H1 (cell line): ENCODE data around the gene SERPING1. TPM values are rescaled to one million over a fixed set of nuclear protein-coding genes. Genes with fewer than 3 reads are reported as not detected.

Experiments
- CREB1 ChIP-seq: IDR thresholded peaks from 2 replicates; pipeline ENCODE4 v1.6.1; 2012; ENCODE audit warnings: inconsistent platforms
- EGR1 ChIP-seq: IDR thresholded peaks from 2 replicates; pipeline ENCODE4 v1.6.1; 2011; ENCODE audit warnings: low read depth, low read length, borderline replicate concordance
- GABPA ChIP-seq: IDR thresholded peaks from 2 replicates; pipeline ENCODE4 v1.6.1; 2011; ENCODE audit warnings: mild to moderate bottlenecking, low read length, moderate library complexity, borderline replicate concordance; ENCODE audit not compliant: insufficient read depth
- HDAC2 ChIP-seq, 2 experiments: fragments of 300-600 bp in 1 of 2; sonication (generic) in 1 of 2; IDR thresholded peaks; 2 replicates each; pipeline ENCODE4 v1.6.1; 2011 to 2012; ENCODE audit warnings: low read depth in 2 of 2, low read length in 2 of 2, mild to moderate bottlenecking in 2 of 2, moderate library complexity in 2 of 2, borderline replicate concordance in 1 of 2, inconsistent platforms in 1 of 2
- HDAC6 ChIP-seq: IDR thresholded peaks from one replicate; pipeline ENCODE4 v1.7.1; 2012; ENCODE audit warnings: low read depth, mild to moderate bottlenecking, inconsistent platforms, low read length, moderate library complexity
- MAFK ChIP-seq: IDR thresholded peaks from 2 replicates; pipeline ENCODE4 v1.6.1; 2012; ENCODE audit warnings: low read depth, mild to moderate bottlenecking, improper control_type of control experiment, low read length
- NANOG ChIP-seq: IDR thresholded peaks from 2 replicates; pipeline ENCODE4 v1.6.1; 2011; ENCODE audit warnings: low read length, low read depth, mild to moderate bottlenecking, inconsistent platforms; ENCODE audit not compliant: insufficient read depth, poor library complexity, severe bottlenecking
- POLR2A ChIP-seq, 2 experiments: IDR thresholded peaks; 1 replicate in 1 of 2; 2 replicates in 1 of 2; pipeline ENCODE4 v1.6.1; 2011; ENCODE audit warnings: low read depth in 2 of 2, low read length in 2 of 2, mild to moderate bottlenecking in 2 of 2; ENCODE audit errors: control extremely low read depth in 1 of 2
- SIX5 ChIP-seq: IDR thresholded peaks from 2 replicates; pipeline ENCODE4 v1.6.1; 2011; ENCODE audit warnings: mild to moderate bottlenecking, low read depth, low read length
- SP1 ChIP-seq: IDR thresholded peaks from 2 replicates; pipeline ENCODE4 v1.6.1; 2011; ENCODE audit warnings: low read depth, low read length
- polyA plus RNA-seq, 7 experiments: library from polyadenylated mRNA; depleted of rRNA in 3 of 7; stranded (reverse) in 5 of 7; unstranded in 2 of 7; fragments of >200 nt in 5 of 7; fragments of 200-250 nt in 2 of 7; gene quantifications; 1 replicate in 5 of 7; 2 replicates in 1 of 7; 4 replicates in 1 of 7; pipeline versions ENCODE4 v1.2.1 to v1.2.3, GENCODE V29; 2011 to 2013; ENCODE audit warnings: missing spikeins in 2 of 7, mixed read lengths in 2 of 7
- total RNA-seq: library from RNA; stranded (reverse); fragmentation: NEBNext Ultra II Directional; extraction: Animal tissue kit (Norgen Biotek cat#: 25700); gene quantifications from 2 replicates; pipeline ENCODE4 v1.2.1, GENCODE V29; 2021
- TF ChIP-seq, protein P1 (sequence below): fragments of 300-600 bp; sonication (generic); IDR thresholded peaks from 2 replicates; pipeline ENCODE4 v1.7.1; 2012; ENCODE audit warnings: low read length, moderate library complexity, mild to moderate bottlenecking, inconsistent platforms; ENCODE audit not compliant: insufficient replicate concordance
- TF ChIP-seq, protein P2 (sequence below): IDR thresholded peaks from 2 replicates; pipeline ENCODE4 v1.6.1; 2012; ENCODE audit warnings: inconsistent platforms

Gene SERPING1
- total and polyA plus RNA-seq, 2 of the 8 experiments (the other 6 are each of a cell fraction or from before 2014, with no cell fraction given): 50.9 to 54.8 TPM

DNA sequence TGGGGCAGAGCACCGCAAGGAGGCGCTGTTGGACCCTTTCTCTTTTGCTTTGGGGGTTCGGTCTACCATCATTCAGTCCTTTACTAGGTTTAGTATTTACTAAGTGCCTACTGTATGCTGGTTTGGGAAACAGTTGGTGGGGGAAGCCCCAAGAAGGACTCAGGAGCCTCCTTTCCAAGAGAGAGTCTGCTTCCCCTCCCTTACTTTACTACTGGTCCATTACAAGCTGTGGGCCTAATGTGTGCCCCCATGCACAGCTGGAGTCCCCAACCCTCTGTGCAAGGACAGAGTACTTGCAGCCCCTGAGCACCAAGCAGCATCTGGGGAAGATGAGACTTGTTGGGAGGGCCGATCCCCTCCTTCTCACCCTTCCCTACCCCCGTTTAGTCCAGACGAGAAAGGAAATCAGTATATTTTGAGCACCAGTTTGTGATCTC lies 29.1 kb upstream of the SERPING1 start (continued):
- TF ChIP-seq, protein P1, sequence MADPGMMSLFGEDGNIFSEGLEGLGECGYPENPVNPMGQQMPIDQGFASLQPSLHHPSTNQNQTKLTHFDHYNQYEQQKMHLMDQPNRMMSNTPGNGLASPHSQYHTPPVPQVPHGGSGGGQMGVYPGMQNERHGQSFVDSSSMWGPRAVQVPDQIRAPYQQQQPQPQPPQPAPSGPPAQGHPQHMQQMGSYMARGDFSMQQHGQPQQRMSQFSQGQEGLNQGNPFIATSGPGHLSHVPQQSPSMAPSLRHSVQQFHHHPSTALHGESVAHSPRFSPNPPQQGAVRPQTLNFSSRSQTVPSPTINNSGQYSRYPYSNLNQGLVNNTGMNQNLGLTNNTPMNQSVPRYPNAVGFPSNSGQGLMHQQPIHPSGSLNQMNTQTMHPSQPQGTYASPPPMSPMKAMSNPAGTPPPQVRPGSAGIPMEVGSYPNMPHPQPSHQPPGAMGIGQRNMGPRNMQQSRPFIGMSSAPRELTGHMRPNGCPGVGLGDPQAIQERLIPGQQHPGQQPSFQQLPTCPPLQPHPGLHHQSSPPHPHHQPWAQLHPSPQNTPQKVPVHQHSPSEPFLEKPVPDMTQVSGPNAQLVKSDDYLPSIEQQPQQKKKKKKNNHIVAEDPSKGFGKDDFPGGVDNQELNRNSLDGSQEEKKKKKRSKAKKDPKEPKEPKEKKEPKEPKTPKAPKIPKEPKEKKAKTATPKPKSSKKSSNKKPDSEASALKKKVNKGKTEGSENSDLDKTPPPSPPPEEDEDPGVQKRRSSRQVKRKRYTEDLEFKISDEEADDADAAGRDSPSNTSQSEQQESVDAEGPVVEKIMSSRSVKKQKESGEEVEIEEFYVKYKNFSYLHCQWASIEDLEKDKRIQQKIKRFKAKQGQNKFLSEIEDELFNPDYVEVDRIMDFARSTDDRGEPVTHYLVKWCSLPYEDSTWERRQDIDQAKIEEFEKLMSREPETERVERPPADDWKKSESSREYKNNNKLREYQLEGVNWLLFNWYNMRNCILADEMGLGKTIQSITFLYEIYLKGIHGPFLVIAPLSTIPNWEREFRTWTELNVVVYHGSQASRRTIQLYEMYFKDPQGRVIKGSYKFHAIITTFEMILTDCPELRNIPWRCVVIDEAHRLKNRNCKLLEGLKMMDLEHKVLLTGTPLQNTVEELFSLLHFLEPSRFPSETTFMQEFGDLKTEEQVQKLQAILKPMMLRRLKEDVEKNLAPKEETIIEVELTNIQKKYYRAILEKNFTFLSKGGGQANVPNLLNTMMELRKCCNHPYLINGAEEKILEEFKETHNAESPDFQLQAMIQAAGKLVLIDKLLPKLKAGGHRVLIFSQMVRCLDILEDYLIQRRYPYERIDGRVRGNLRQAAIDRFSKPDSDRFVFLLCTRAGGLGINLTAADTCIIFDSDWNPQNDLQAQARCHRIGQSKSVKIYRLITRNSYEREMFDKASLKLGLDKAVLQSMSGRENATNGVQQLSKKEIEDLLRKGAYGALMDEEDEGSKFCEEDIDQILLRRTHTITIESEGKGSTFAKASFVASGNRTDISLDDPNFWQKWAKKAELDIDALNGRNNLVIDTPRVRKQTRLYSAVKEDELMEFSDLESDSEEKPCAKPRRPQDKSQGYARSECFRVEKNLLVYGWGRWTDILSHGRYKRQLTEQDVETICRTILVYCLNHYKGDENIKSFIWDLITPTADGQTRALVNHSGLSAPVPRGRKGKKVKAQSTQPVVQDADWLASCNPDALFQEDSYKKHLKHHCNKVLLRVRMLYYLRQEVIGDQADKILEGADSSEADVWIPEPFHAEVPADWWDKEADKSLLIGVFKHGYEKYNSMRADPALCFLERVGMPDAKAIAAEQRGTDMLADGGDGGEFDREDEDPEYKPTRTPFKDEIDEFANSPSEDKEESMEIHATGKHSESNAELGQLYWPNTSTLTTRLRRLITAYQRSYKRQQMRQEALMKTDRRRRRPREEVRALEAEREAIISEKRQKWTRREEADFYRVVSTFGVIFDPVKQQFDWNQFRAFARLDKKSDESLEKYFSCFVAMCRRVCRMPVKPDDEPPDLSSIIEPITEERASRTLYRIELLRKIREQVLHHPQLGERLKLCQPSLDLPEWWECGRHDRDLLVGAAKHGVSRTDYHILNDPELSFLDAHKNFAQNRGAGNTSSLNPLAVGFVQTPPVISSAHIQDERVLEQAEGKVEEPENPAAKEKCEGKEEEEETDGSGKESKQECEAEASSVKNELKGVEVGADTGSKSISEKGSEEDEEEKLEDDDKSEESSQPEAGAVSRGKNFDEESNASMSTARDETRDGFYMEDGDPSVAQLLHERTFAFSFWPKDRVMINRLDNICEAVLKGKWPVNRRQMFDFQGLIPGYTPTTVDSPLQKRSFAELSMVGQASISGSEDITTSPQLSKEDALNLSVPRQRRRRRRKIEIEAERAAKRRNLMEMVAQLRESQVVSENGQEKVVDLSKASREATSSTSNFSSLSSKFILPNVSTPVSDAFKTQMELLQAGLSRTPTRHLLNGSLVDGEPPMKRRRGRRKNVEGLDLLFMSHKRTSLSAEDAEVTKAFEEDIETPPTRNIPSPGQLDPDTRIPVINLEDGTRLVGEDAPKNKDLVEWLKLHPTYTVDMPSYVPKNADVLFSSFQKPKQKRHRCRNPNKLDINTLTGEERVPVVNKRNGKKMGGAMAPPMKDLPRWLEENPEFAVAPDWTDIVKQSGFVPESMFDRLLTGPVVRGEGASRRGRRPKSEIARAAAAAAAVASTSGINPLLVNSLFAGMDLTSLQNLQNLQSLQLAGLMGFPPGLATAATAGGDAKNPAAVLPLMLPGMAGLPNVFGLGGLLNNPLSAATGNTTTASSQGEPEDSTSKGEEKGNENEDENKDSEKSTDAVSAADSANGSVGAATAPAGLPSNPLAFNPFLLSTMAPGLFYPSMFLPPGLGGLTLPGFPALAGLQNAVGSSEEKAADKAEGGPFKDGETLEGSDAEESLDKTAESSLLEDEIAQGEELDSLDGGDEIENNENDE: no peak
- TF ChIP-seq, protein P2, sequence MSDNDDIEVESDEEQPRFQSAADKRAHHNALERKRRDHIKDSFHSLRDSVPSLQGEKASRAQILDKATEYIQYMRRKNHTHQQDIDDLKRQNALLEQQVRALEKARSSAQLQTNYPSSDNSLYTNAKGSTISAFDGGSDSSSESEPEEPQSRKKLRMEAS: no peak
- TF ChIP-seq NANOG (no peak), MAFK (no peak), POLR2A (IDR thresholded peaks at IDR 0.05; ENCODE audit: control extremely low read depth in 1 of 2, low read depth in 2 of 2, low read length in 2 of 2) (no peak), EGR1 (no peak), SP1 (no peak), HDAC6 (no peak), GABPA (no peak), CREB1 (no peak; the same call in 1 of the 2 replicates), SIX5 (no peak), HDAC2 (IDR thresholded peaks at IDR 0.05; ENCODE audit: borderline replicate concordance in 1 of 2, low read depth in 2 of 2, low read length in 2 of 2) (no peak; a peak in 1 of 4 replicates)
